GM12878 (cell line): ENCODE measurements around the gene COQ10B. TPM values are rescaled to one million over a fixed set of nuclear protein-coding genes. Genes with fewer than 3 reads are reported as not detected.
A peak's percentile ranks its signal among the peaks of the same experiment; 100 is the strongest.

Experiments
- ATAC-seq: fragments of 200-7000 bp; cut with Tn5 transposase; 3 replicates; pipeline ENCODE4 v1.9.1; 2020; ENCODE audit warnings: mild to moderate bottlenecking, moderate library complexity
- BruUV-seq: library from RNA; stranded (reverse); fragments of 400-500 nt; replicated peaks from 2 replicates; lab custom pipeline; 2021; lab: Mats Ljungman, UMichigan
- CTCF ChIA-PET: fragments of 300-600 bp; sonication (Branson Sonifier 250); formaldehyde crosslinking; extraction: SDS; loops from one replicate; lab custom pipeline; 2021; ENCODE audit warnings: inconsistent platforms; lab: Yijun Ruan, JAX
- POLR2A ChIA-PET: fragments of 350-600 bp; formaldehyde crosslinking; extraction: SDS; loops from one replicate; lab custom pipeline; 2021; ENCODE audit warnings: inconsistent platforms; lab: Charles Lee
- RAD21 ChIA-PET: fragments of 300-600 bp; sonication (Branson Sonifier 250); formaldehyde crosslinking; loops from one replicate; lab custom pipeline; 2023; ENCODE audit warnings: antibody characterized with exemption; ENCODE audit not compliant: unreplicated experiment; lab: Charles Lee
- SMC1A ChIA-PET: fragments of 300-600 bp; sonication (Branson Sonifier 250); formaldehyde crosslinking; loops from one replicate; lab custom pipeline; 2023; ENCODE audit not compliant: unreplicated experiment, uncharacterized antibody; lab: Charles Lee
- DNase-seq: peaks from one replicate; pipeline ENCODE4 v3.0.0-alpha.2; 2011; ENCODE audit warnings: low read depth, low spot score
- FAIRE-seq: peaks from 3 replicates; lab custom pipeline; 2011; peaks lifted over from hg19 to GRCh38; lab: Jason Lieb, UNC
- H2AFZ ChIP-seq: 2 replicates; pipeline ENCODE4 v1.6.0; 2011; ENCODE audit warnings: low read depth, low read length, control low read depth; ENCODE audit not compliant: control insufficient read depth
- H3K27ac ChIP-seq: 2 replicates; pipeline ENCODE4 v1.5.1; 2011; ENCODE audit warnings: control low read depth; ENCODE audit not compliant: control insufficient read depth, insufficient read depth
- H3K27me3 ChIP-seq, 2 experiments: replicated peaks in 1 of 2; 2 replicates each; pipeline versions ENCODE4 v1.6.0 to v1.6.1; 2011; ENCODE audit warnings: low read length in 1 of 2; ENCODE audit not compliant: control insufficient read depth in 2 of 2, insufficient read depth in 2 of 2
- H3K36me3 ChIP-seq, 2 experiments: 2 replicates each; pipeline ENCODE4 v1.5.1; 2011; ENCODE audit warnings: low read length in 1 of 2; ENCODE audit not compliant: control insufficient read depth in 2 of 2, insufficient read depth in 2 of 2
- H3K4me1 ChIP-seq: 2 replicates; pipeline ENCODE4 v1.6.1; 2011; ENCODE audit warnings: mild to moderate bottlenecking, low read length, moderate library complexity, mixed read lengths; ENCODE audit not compliant: control insufficient read depth, insufficient read depth
- H3K4me2 ChIP-seq: 2 replicates; pipeline ENCODE4 v1.6.0; 2011; ENCODE audit warnings: control low read depth; ENCODE audit not compliant: control insufficient read depth, insufficient read depth
- H3K4me3 ChIP-seq: fragments of 200-600 bp; sonication (generic); 2 replicates; pipeline ENCODE4 v1.5.1; 2016
- H3K79me2 ChIP-seq: 2 replicates; pipeline ENCODE4 v1.6.0; 2011; ENCODE audit warnings: low read length; ENCODE audit not compliant: control insufficient read depth, insufficient read depth
- H3K9ac ChIP-seq: 2 replicates; pipeline ENCODE4 v1.8.0; 2011; ENCODE audit warnings: low read length, control low read depth, mixed read lengths; ENCODE audit not compliant: control insufficient read depth, insufficient read depth
- H3K9me3 ChIP-seq: replicated peaks from 3 replicates; pipeline ENCODE4 v1.5.1; 2011; ENCODE audit warnings: mild to moderate bottlenecking, low read length; ENCODE audit not compliant: control insufficient read depth, insufficient read depth
- H4K20me1 ChIP-seq: 2 replicates; pipeline ENCODE4 v1.6.0; 2011; ENCODE audit not compliant: control insufficient read depth, insufficient read depth
- ESRRA ChIP-seq: IDR thresholded peaks from 2 replicates; pipeline ENCODE4 v1.6.1; 2012; ENCODE audit warnings: mild to moderate bottlenecking, low read length, improper control_type of control experiment
- ETV6 ChIP-seq, 2 experiments: fragments of 450-650 bp in 1 of 2; IDR thresholded peaks in 1 of 2; conservative IDR thresholded peaks in 1 of 2; 2 replicates each; pipeline ENCODE4 v1.6.1; 2014; ENCODE audit warnings: antibody characterized with exemption in 1 of 2, borderline replicate concordance in 1 of 2, low read depth in 1 of 2, mild to moderate bottlenecking in 1 of 2, moderate library complexity in 1 of 2
- IKZF2 ChIP-seq, 2 experiments: fragments of 450-650 bp; IDR thresholded peaks; 2 replicates each; pipeline ENCODE4 v1.6.1; 2017; ENCODE audit warnings: mild to moderate bottlenecking in 2 of 2, moderate library complexity in 2 of 2
- MEF2A ChIP-seq: IDR thresholded peaks from 2 replicates; pipeline ENCODE4 v1.6.1; 2011; ENCODE audit warnings: low read depth, mild to moderate bottlenecking, low read length, moderate library complexity; ENCODE audit not compliant: insufficient read depth
- POU2F2 ChIP-seq: IDR thresholded peaks from 3 replicates; pipeline ENCODE4 v1.6.1; 2011; ENCODE audit warnings: low read depth, mild to moderate bottlenecking, low read length, borderline replicate concordance
- SMAD1 ChIP-seq: fragments of 450-650 bp; IDR thresholded peaks from 2 replicates; pipeline ENCODE4 v1.6.1; 2018; ENCODE audit warnings: mild to moderate bottlenecking, low read depth; ENCODE audit not compliant: partially characterized antibody
- WGBS: methylation state at CpG from one replicate; pipeline ENCODE4 v1.1.6; 2016; ENCODE audit warnings: low lambda C conversion rate; ENCODE audit not compliant: insufficient replicate concordance, insufficient coverage; ENCODE audit errors: missing lambda C conversion rate; 5-methylcytosine and 5-hydroxymethylcytosine counted together
- in situ Hi-C: fragments of 300-500 bp; cut with MboI; formaldehyde crosslinking; loops from 9 replicates; pipeline ENCODE4 v1.14.3; 2018; ENCODE audit warnings: mixed read lengths
- intact Hi-C: fragments of 100-400 bp; cut with micrococcal nuclease; formaldehyde crosslinking; loops from one replicate; pipeline ENCODE4 v1.14.2; 2022; ENCODE audit not compliant: unreplicated experiment
- polyA plus RNA-seq, 11 experiments: library from polyadenylated mRNA; depleted of rRNA in 4 of 11; unstranded in 6 of 11; stranded (reverse) in 5 of 11; fragments of >200 nt; fragmentation: Nextera tagmentation in 4 of 11; fragmentation: Illumina TruSeq in 1 of 11; extraction: Ambion mirVana in 4 of 11; extraction: Trizol in 1 of 11; gene quantifications; 1 replicate in 1 of 11; 2 replicates in 10 of 11; pipeline versions ENCODE4 v1.2.1 to v1.2.3, GENCODE V29; 2011 to 2016; ENCODE audit warnings: inconsistent platforms in 2 of 11, missing spikeins in 2 of 11, low read depth in 1 of 11
- total RNA-seq, 4 experiments: library from RNA; depleted of rRNA in 3 of 4; stranded (reverse); fragments of >200 nt in 3 of 4; fragmentation: Illumina TruSeq in 1 of 4; extraction: Trizol in 1 of 4; gene quantifications; 2 replicates each; pipeline versions ENCODE4 v1.2.1 to v1.2.3, GENCODE V29; 2013 to 2021
- TF ChIP-seq, protein P1 (sequence below): fragments of 450-650 bp; IDR thresholded peaks from 2 replicates; pipeline ENCODE4 v1.6.1; 2017; ENCODE audit warnings: antibody characterized with exemption, mild to moderate bottlenecking, moderate library complexity
- TF ChIP-seq, protein P2 (sequence below): fragments of 450-650 bp; formaldehyde crosslinking; IDR thresholded peaks from 2 replicates; pipeline ENCODE4 v1.5.0; 2022; ENCODE audit warnings: mild to moderate bottlenecking, missing genetic modification characterization

Gene COQ10B
- total and polyA plus RNA-seq, 10 of the 15 experiments (the other 5 are each of a cell fraction or from before 2014, with no cell fraction given) = 3.6 to 23.2 (median 13.2) TPM

DNA sequence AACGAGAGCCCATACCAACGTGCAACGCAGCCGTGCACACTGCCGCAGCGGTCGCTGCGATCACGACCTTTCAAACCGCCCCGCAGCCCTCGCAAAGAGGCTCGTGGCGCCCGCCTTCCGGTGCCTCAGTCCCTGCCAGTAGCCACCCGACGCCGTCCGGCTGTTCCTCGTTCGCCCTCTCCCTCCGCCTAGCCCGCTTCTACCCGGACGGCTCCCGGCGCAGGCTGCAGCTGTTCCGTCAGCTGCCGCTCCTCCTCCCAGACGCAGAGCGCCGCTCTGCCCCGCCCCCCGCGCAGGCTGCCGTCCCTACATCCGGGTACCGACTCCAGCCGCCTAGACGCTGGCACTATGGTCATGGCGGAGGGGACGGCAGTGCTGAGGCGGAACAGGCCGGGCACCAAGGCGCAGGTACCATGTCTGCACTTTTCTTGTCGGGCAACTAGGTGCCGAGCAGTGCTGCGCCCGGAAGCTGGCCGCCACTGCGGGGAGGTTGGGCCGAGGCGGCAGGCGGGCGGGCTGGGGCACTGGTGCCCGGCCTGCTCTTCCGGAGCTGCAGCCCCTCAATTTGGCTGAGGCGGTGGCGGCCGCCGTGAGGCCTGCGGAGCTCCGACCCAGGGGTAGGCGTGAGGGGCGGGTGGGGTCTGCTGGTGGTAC lies 62.5 kb downstream of the COQ10B start, which contains the start of gene MOB4 (continued):
- TF ChIP-seq, protein P1, sequence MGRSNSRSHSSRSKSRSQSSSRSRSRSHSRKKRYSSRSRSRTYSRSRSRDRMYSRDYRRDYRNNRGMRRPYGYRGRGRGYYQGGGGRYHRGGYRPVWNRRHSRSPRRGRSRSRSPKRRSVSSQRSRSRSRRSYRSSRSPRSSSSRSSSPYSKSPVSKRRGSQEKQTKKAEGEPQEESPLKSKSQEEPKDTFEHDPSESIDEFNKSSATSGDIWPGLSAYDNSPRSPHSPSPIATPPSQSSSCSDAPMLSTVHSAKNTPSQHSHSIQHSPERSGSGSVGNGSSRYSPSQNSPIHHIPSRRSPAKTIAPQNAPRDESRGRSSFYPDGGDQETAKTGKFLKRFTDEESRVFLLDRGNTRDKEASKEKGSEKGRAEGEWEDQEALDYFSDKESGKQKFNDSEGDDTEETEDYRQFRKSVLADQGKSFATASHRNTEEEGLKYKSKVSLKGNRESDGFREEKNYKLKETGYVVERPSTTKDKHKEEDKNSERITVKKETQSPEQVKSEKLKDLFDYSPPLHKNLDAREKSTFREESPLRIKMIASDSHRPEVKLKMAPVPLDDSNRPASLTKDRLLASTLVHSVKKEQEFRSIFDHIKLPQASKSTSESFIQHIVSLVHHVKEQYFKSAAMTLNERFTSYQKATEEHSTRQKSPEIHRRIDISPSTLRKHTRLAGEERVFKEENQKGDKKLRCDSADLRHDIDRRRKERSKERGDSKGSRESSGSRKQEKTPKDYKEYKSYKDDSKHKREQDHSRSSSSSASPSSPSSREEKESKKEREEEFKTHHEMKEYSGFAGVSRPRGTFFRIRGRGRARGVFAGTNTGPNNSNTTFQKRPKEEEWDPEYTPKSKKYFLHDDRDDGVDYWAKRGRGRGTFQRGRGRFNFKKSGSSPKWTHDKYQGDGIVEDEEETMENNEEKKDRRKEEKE = no peak
- TF ChIP-seq POU2F2 (peak; percentile 46; the same call in 1 of the 3 replicates), SMAD1 (no peak), MEF2A (peak; percentile 69; the same call in 1 of the 2 replicates), ETV6 (conservative IDR thresholded peaks at IDR 0.05 in 1 of 2, IDR thresholded peaks at IDR 0.05 in 1 of 2; ENCODE audit: borderline replicate concordance in 1 of 2, low read depth in 1 of 2) (peak in 1 of 2 experiments; percentile 9; a peak in 1 of 4 replicates), ESRRA (peak; percentile 85; the same call in 1 of the 2 replicates)

DNA sequence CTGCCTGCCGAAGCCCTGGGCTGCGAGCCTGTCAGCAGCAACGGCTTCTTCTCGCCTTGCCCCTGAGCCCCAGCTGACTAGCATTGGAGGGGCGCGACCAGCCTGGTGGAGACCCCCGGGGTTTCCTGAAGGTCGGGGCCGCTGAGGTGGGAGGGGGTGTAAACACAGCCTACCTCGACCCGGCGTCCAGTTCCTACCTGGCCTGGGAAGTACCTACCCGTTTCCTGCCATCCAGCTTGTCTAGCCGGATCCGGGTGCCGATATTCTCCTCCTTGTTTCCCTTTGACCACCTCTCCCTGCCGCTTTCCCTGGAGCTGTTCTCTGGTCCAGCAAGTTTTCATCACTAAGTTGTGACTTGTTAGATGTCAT lies 63.0 kb downstream of the COQ10B start:
- 0% methylated on average over 15 of the region's 17 CpGs for WGBS
- no TSS peak for BruUV-seq
- Histone ChIP-seq H3K4me3 (peak overlapping the region; percentile 99), H3K27ac (peak overlapping the region; percentile 95), H3K4me1 (peaks cover 7% of the 10 kb centered on the region), H2AFZ (peak overlapping the region; percentile 94), H3K4me2 (peak overlapping the region; percentile 82; the same call in 1 of the 2 replicates), H3K36me3 (no peaks in the 10 kb centered on the region), H3K79me2 (peaks cover 59% of the 10 kb centered on the region), H4K20me1 (no peaks in the 10 kb centered on the region), H3K9ac (peak overlapping the region; percentile 95), H3K9me3 (peaks cover 5% of the 10 kb centered on the region), H3K27me3 (no peaks in the 10 kb centered on the region)
- FAIRE-seq = no peak
- TF ChIP-seq, protein P2, sequence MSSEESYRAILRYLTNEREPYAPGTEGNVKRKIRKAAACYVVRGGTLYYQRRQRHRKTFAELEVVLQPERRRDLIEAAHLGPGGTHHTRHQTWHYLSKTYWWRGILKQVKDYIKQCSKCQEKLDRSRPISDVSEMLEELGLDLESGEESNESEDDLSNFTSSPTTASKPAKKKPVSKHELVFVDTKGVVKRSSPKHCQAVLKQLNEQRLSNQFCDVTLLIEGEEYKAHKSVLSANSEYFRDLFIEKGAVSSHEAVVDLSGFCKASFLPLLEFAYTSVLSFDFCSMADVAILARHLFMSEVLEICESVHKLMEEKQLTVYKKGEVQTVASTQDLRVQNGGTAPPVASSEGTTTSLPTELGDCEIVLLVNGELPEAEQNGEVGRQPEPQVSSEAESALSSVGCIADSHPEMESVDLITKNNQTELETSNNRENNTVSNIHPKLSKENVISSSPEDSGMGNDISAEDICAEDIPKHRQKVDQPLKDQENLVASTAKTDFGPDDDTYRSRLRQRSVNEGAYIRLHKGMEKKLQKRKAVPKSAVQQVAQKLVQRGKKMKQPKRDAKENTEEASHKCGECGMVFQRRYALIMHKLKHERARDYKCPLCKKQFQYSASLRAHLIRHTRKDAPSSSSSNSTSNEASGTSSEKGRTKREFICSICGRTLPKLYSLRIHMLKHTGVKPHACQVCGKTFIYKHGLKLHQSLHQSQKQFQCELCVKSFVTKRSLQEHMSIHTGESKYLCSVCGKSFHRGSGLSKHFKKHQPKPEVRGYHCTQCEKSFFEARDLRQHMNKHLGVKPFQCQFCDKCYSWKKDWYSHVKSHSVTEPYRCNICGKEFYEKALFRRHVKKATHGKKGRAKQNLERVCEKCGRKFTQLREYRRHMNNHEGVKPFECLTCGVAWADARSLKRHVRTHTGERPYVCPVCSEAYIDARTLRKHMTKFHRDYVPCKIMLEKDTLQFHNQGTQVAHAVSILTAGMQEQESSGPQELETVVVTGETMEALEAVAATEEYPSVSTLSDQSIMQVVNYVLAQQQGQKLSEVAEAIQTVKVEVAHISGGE (CRISPR knock-in tag) = no peak
- TF ChIP-seq IKZF2 (IDR thresholded peaks at IDR 0.05) = peak in 1 of 2 experiments; percentile 20; a peak in 1 of 4 replicates
- ATAC-seq = peak; percentile 42
- ChIA-PET SMC1A (interaction anchor here (0.8 to 3.2 kb wide), 11 partner anchors 15 to 262 kb away, joined by 3 to 34 read pairs (median 3); partner anchors contain the start of genes COQ10B, HSPD1, HSPE1 and SF3B1), RAD21 (interaction anchor here (1.0 to 5.7 kb wide), 7 partner anchors 9 to 190 kb away, joined by 3 to 47 read pairs (median 4); partner anchors contain the start of genes HSPD1, HSPE1 and MARS2), CTCF (interaction anchor here (0.8 to 1.6 kb wide), 3 partner anchors 10 to 264 kb away, joined by 3 to 4 read pairs (median 4); no protein-coding TSS in a partner anchor), POLR2A (interaction anchor here (0.6 to 7.0 kb wide), 13 partner anchors 8 to 589 kb away, joined by 3 to 156 read pairs (median 3); partner anchors contain the start of genes COQ10B, HSPD1, HSPE1 and MARS2)
- in situ Hi-C loops = no loop called here
- DNase-seq = no peak
- intact Hi-C loops = loop anchor here (5.0 kb wide), 1 partner anchor 191 kb away; the partner anchor contains the start of gene MARS2
